ENCODE data around the gene TRIM71. TPM values are rescaled to one million over a fixed set of nuclear protein-coding genes. Genes with fewer than 3 reads are reported as not detected.

The TRIM71 gene
- total RNA-seq, 4 donors from 2014 or later = not detected

GRCh38 chr3:32886911-32887310 lies 69.1 kb downstream of the TRIM71 start:
- H3K27me3 ChIP-seq = peaks cover under 1% of the 10 kb centered on the region
- no peak overlapping the region for H3K4me3 ChIP-seq
- H3K4me1 ChIP-seq = no peaks in the 10 kb centered on the region
- H3K9me3 ChIP-seq = no peaks in the 10 kb centered on the region
- no peak for TF ChIP-seq POLR2AphosphoS5 (IDR thresholded peaks at IDR 0.05)
- no peak for TF ChIP-seq POLR2A (IDR thresholded peaks at IDR 0.05)
- TF ChIP-seq EP300 (IDR thresholded peaks at IDR 0.05) = no peak
- no peak for TF ChIP-seq CTCF (IDR thresholded peaks at IDR 0.05)
- H3K27ac ChIP-seq = no peak overlapping the region
- no peak for ATAC-seq
- 88 to 93% methylated on average over 3 of the region's 3 CpGs for WGBS, 2 donors (ENCODE audit: low coverage in 1 of 2)
- H3K36me3 ChIP-seq = no peaks in the 10 kb centered on the region

- peaks cover 6% of the 10 kb centered on the region for H3K27me3 ChIP-seq
- H3K4me3 ChIP-seq = no peak overlapping the region
- H3K4me1 ChIP-seq = no peaks in the 10 kb centered on the region
- 60 to 94% methylated on average over 1 of the region's 1 CpG for WGBS, 2 donors (ENCODE audit: low coverage in 1 of 2)
- no peak for ATAC-seq
- no peaks in the 10 kb centered on the region for H3K9me3 ChIP-seq
- TF ChIP-seq POLR2A (IDR thresholded peaks at IDR 0.05) (no peak), POLR2AphosphoS5 (IDR thresholded peaks at IDR 0.05) (no peak), CTCF (IDR thresholded peaks at IDR 0.05) (no peak), EP300 (IDR thresholded peaks at IDR 0.05) (no peak)
- H3K27ac ChIP-seq = no peak overlapping the region
- no peaks in the 10 kb centered on the region for H3K36me3 ChIP-seq
Measured at GRCh38 chr3:32888739-32889138, 70.9 kb downstream of the TRIM71 start.

GRCh38 chr3:32890420-32891276 lies 72.9 kb downstream of the TRIM71 start:
- no peak overlapping the region for H3K27ac ChIP-seq
- H3K4me1 ChIP-seq = no peaks in the 10 kb centered on the region
- 100% methylated on average over 4 of the region's 42 CpGs; no CpG with 5 or more reads in 1 of the 2 donors for WGBS, 2 donors (ENCODE audit: low coverage in 1 of 2)
- peaks cover 12% of the 10 kb centered on the region for H3K27me3 ChIP-seq
- H3K36me3 ChIP-seq = no peaks in the 10 kb centered on the region
- peak; percentile 25 for ATAC-seq
- TF ChIP-seq CTCF (IDR thresholded peaks at IDR 0.05) = no peak
- no peak for TF ChIP-seq EP300 (IDR thresholded peaks at IDR 0.05)
- no peak for TF ChIP-seq POLR2AphosphoS5 (IDR thresholded peaks at IDR 0.05)
- TF ChIP-seq POLR2A (IDR thresholded peaks at IDR 0.05) = no peak
- H3K9me3 ChIP-seq = no peaks in the 10 kb centered on the region
- no peak overlapping the region for H3K4me3 ChIP-seq

- H3K27ac ChIP-seq = no peak overlapping the region
- no peaks in the 10 kb centered on the region for H3K36me3 ChIP-seq
- no peaks in the 10 kb centered on the region for H3K4me1 ChIP-seq
- no peaks in the 10 kb centered on the region for H3K9me3 ChIP-seq
- 100% methylated on average over 3 to 5 of the region's 19 CpGs for WGBS, 2 donors (ENCODE audit: low coverage in 1 of 2)
- peaks cover 12% of the 10 kb centered on the region for H3K27me3 ChIP-seq
- no peak overlapping the region for H3K4me3 ChIP-seq
- ATAC-seq = no peak
- TF ChIP-seq POLR2AphosphoS5 (IDR thresholded peaks at IDR 0.05) (no peak), POLR2A (IDR thresholded peaks at IDR 0.05) (no peak), CTCF (IDR thresholded peaks at IDR 0.05) (no peak), EP300 (IDR thresholded peaks at IDR 0.05) (no peak)
Measured at GRCh38 chr3:32891365-32891764, 73.6 kb downstream of the TRIM71 start.
